Vagina (tissue), 2 donors: Measurements from ENCODE around the gene SLC34A3.

Experiments used
- POLR2A ChIP-seq, 2 donors: fragments of 450-650 bp; IDR thresholded peaks; one replicate each; pipeline ENCODE4 v1.6.1; 2017; ENCODE audit warnings: antibody characterized with exemption in 2 of 2, mild to moderate bottlenecking in 2 of 2, moderate library complexity in 2 of 2
- TF ChIP-seq, protein P1 (sequence below), 3 experiments: fragments of 450-650 bp in 2 of 3; fragments of 200-600 bp in 1 of 3; sonication (generic) in 1 of 3; IDR thresholded peaks; one replicate each; pipeline ENCODE4 v1.5.1; 2017 to 2019; ENCODE audit warnings: antibody characterized with exemption in 3 of 3, mild to moderate bottlenecking in 2 of 3, moderate library complexity in 2 of 3

DNA sequence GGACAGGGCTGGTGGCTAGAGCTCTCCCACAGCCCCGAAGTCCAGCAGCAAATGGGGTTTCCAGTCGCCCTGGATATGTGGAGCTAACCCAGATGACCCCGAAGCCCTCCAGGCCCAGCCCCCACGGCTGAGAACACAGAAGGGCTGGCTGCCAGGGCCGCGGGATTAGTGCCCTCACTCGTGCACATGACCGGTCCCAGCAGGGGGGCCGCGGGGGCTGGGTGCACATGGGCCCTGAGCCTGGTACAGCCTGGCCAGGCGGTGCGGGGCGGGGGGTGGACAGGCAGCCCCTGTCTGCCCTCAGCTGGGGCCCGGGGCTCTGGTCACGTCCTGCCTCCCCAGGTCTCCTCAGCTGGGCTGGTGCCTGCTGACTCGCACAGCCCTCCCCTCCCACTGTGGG lies 36.3 kb upstream of the SLC34A3 start:
- TF ChIP-seq POLR2A (IDR thresholded peaks at IDR 0.05), result no peak
- TF ChIP-seq, protein P1, sequence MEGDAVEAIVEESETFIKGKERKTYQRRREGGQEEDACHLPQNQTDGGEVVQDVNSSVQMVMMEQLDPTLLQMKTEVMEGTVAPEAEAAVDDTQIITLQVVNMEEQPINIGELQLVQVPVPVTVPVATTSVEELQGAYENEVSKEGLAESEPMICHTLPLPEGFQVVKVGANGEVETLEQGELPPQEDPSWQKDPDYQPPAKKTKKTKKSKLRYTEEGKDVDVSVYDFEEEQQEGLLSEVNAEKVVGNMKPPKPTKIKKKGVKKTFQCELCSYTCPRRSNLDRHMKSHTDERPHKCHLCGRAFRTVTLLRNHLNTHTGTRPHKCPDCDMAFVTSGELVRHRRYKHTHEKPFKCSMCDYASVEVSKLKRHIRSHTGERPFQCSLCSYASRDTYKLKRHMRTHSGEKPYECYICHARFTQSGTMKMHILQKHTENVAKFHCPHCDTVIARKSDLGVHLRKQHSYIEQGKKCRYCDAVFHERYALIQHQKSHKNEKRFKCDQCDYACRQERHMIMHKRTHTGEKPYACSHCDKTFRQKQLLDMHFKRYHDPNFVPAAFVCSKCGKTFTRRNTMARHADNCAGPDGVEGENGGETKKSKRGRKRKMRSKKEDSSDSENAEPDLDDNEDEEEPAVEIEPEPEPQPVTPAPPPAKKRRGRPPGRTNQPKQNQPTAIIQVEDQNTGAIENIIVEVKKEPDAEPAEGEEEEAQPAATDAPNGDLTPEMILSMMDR (IDR thresholded peaks at IDR 0.05), result no peak
